Measurements from ENCODE around the gene DYNAP. TPM values are rescaled to one million over a fixed set of nuclear protein-coding genes. Genes with fewer than 3 reads are reported as not detected.

DYNAP gene
- total RNA-seq, 4 donors from 2014 or later = not detected

- Histone ChIP-seq H3K27ac (no peak overlapping the region), H3K4me3 (no peak overlapping the region), H3K4me1 (no peaks in the 10 kb centered on the region), H3K36me3 (no peaks in the 10 kb centered on the region), H3K27me3 (no peaks in the 10 kb centered on the region), H3K9me3 (no peaks in the 10 kb centered on the region)
- TF ChIP-seq POLR2AphosphoS5 (IDR thresholded peaks at IDR 0.05) = no peak
- peak in 1 of 2 donors; percentile 57 for TF ChIP-seq CTCF (IDR thresholded peaks at IDR 0.05)
- no peak for TF ChIP-seq EP300 (IDR thresholded peaks at IDR 0.05)
- no peak for TF ChIP-seq POLR2A (IDR thresholded peaks at IDR 0.05)
- DNase-seq (ENCODE audit: low spot score in 2 of 2) = no peak
- 85% methylated on average over 3 of the region's 3 CpGs for WGBS
Observed at GRCh38 chr18:54558609-54559585, 32.1 kb upstream of the DYNAP start.

- TF ChIP-seq CTCF (IDR thresholded peaks at IDR 0.05) (no peak), EP300 (IDR thresholded peaks at IDR 0.05) (no peak), POLR2AphosphoS5 (IDR thresholded peaks at IDR 0.05) (no peak), POLR2A (IDR thresholded peaks at IDR 0.05) (no peak)
- no peaks in the 10 kb centered on the region for H3K36me3 ChIP-seq
- 59% methylated on average over 1 of the region's 1 CpG for WGBS
- DNase-seq (ENCODE audit: low spot score in 2 of 2) = no peak
- no peak overlapping the region for H3K4me3 ChIP-seq
- no peaks in the 10 kb centered on the region for H3K9me3 ChIP-seq
- H3K27me3 ChIP-seq = no peaks in the 10 kb centered on the region
- no peak overlapping the region for H3K27ac ChIP-seq
- no peaks in the 10 kb centered on the region for H3K4me1 ChIP-seq
Observed at GRCh38 chr18:54561706-54562267, 29.3 kb upstream of the DYNAP start.

GRCh38 chr18:54580202-54580729 lies 10.8 kb upstream of the DYNAP start:
- Histone ChIP-seq H3K4me1 (no peaks in the 10 kb centered on the region), H3K36me3 (no peaks in the 10 kb centered on the region), H3K27me3 (no peaks in the 10 kb centered on the region), H3K4me3 (no peak overlapping the region), H3K27ac (no peak overlapping the region), H3K9me3 (no peaks in the 10 kb centered on the region)
- TF ChIP-seq EP300 (IDR thresholded peaks at IDR 0.05) = no peak
- TF ChIP-seq POLR2A (IDR thresholded peaks at IDR 0.05) = no peak
- no peak for TF ChIP-seq POLR2AphosphoS5 (IDR thresholded peaks at IDR 0.05)
- TF ChIP-seq CTCF (IDR thresholded peaks at IDR 0.05) = no peak
- 96% methylated on average over 3 of the region's 3 CpGs for WGBS
- DNase-seq (ENCODE audit: low spot score in 2 of 2) = no peak

- no peaks in the 10 kb centered on the region for H3K36me3 ChIP-seq
- H3K4me1 ChIP-seq = no peaks in the 10 kb centered on the region
- H3K4me3 ChIP-seq = no peak overlapping the region
- H3K9me3 ChIP-seq = no peaks in the 10 kb centered on the region
- H3K27ac ChIP-seq = no peak overlapping the region
- DNase-seq (ENCODE audit: low spot score in 2 of 2) = no peak
- no peak for TF ChIP-seq EP300 (IDR thresholded peaks at IDR 0.05)
- no peak for TF ChIP-seq POLR2AphosphoS5 (IDR thresholded peaks at IDR 0.05)
- TF ChIP-seq POLR2A (IDR thresholded peaks at IDR 0.05) = no peak
- TF ChIP-seq CTCF (IDR thresholded peaks at IDR 0.05) = no peak
- H3K27me3 ChIP-seq = no peaks in the 10 kb centered on the region
- 60% methylated on average over 1 of the region's 1 CpG for WGBS
Observed at GRCh38 chr18:54584065-54584464, 7.0 kb upstream of the DYNAP start.

- H3K36me3 ChIP-seq = no peaks in the 10 kb centered on the region
- no peaks in the 10 kb centered on the region for H3K27me3 ChIP-seq
- WGBS = 76% methylated on average over 6 of the region's 6 CpGs
- no peaks in the 10 kb centered on the region for H3K4me1 ChIP-seq
- H3K27ac ChIP-seq = no peak overlapping the region
- DNase-seq (ENCODE audit: low spot score in 2 of 2) = no peak
- TF ChIP-seq EP300 (IDR thresholded peaks at IDR 0.05) (no peak), POLR2A (IDR thresholded peaks at IDR 0.05) (no peak), CTCF (IDR thresholded peaks at IDR 0.05) (no peak), POLR2AphosphoS5 (IDR thresholded peaks at IDR 0.05) (no peak)
- no peaks in the 10 kb centered on the region for H3K9me3 ChIP-seq
- H3K4me3 ChIP-seq = no peak overlapping the region
Observed at GRCh38 chr18:54585743-54586142, 5.3 kb upstream of the DYNAP start.

Measured in suprapubic skin (tissue), 4 donors.